Endodermal cell (in vitro differentiated cells): ENCODE data around the gene MACROD2. TPM values are rescaled to one million over a fixed set of nuclear protein-coding genes. Genes with fewer than 3 reads are reported as not detected.

Source experiments
- DNase-seq: peaks from one replicate; pipeline ENCODE4 v3.0.0-alpha.2; 2017
- H3K27ac ChIP-seq: 2 replicates; pipeline ENCODE4 v1.5.1; 2013; ENCODE audit warnings: mild to moderate bottlenecking, low read depth, low read length, moderate library complexity
- H3K27me3 ChIP-seq: 2 replicates; pipeline ENCODE4 v1.6.1; 2013; ENCODE audit warnings: mild to moderate bottlenecking, low read length, moderate library complexity; ENCODE audit not compliant: insufficient read depth, control insufficient read depth, poor library complexity, severe bottlenecking
- H3K36me3 ChIP-seq: 2 replicates; pipeline ENCODE4 v1.7.0; 2013; ENCODE audit warnings: mild to moderate bottlenecking, low read length, moderate library complexity; ENCODE audit not compliant: control insufficient read depth, insufficient read depth
- H3K4me1 ChIP-seq: one replicate; pipeline ENCODE4 v1.7.0; 2013; ENCODE audit warnings: low read length; ENCODE audit not compliant: control insufficient read depth, insufficient read depth
- H3K4me3 ChIP-seq: 2 replicates; pipeline ENCODE4 v1.5.1; 2013; ENCODE audit warnings: mild to moderate bottlenecking, low read length, moderate library complexity
- H3K9ac ChIP-seq: 2 replicates; pipeline ENCODE4 v1.6.1; 2013; ENCODE audit warnings: mild to moderate bottlenecking, low read length, moderate library complexity; ENCODE audit not compliant: poor library complexity, severe bottlenecking; ENCODE audit errors: extremely low read depth
- H3K9me3 ChIP-seq: 2 replicates; pipeline ENCODE4 v1.6.1; 2013; ENCODE audit warnings: mild to moderate bottlenecking, low read length, moderate library complexity; ENCODE audit not compliant: control insufficient read depth
- H3K27ac Mint-ChIP-seq: 2 replicates; pipeline ENCODE4 v1.8.0; 2020; ENCODE audit warnings: mixed read lengths
- H3K27me3 Mint-ChIP-seq: 2 replicates; pipeline ENCODE4 v1.8.0; 2021; ENCODE audit warnings: mild to moderate bottlenecking, mixed read lengths; ENCODE audit not compliant: insufficient read depth
- H3K36me3 Mint-ChIP-seq: 2 replicates; pipeline ENCODE4 v1.8.0; 2020; ENCODE audit warnings: low read depth, mixed read lengths
- H3K4me1 Mint-ChIP-seq: 2 replicates; pipeline ENCODE4 v1.8.0; 2020; ENCODE audit warnings: mixed read lengths
- H3K4me3 Mint-ChIP-seq: 2 replicates; pipeline ENCODE4 v1.8.0; 2020; ENCODE audit warnings: mild to moderate bottlenecking, moderate library complexity, mixed read lengths
- H3K9me3 Mint-ChIP-seq: 2 replicates; pipeline ENCODE4 v1.8.0; 2020; ENCODE audit warnings: mild to moderate bottlenecking, mixed read lengths
- CTCF ChIP-seq: fragments of 200-600 bp; sonication (generic); conservative IDR thresholded peaks from 2 replicates; pipeline ENCODE4 v1.5.0; 2021; ENCODE audit warnings: antibody characterized with exemption, mild to moderate bottlenecking
- WGBS, 2 experiments: methylation state at CpG; one replicate each; pipeline versions ENCODE4 v1.1.5 to v1.1.7; 2013; ENCODE audit warnings: missing lambda C conversion rate in 2 of 2, mixed read lengths in 1 of 2; ENCODE audit not compliant: insufficient coverage in 1 of 2, insufficient read length in 1 of 2; 5-methylcytosine and 5-hydroxymethylcytosine counted together
- total RNA-seq, 2 donors: library from RNA; stranded (reverse); fragmentation: NEBNext Ultra II Directional in 1 of 2; extraction: Animal tissue kit (Norgen Biotek cat#: 25700) in 1 of 2; gene quantifications; 2 replicates in 1 of 2; 3 replicates in 1 of 2; pipeline ENCODE4 v1.2.1, GENCODE V29; 2021

Gene MACROD2
- total RNA-seq, 2 donors from 2014 or later, result 2.3 to 4.8 TPM

- DNase-seq, result peak; percentile 62
- peak; percentile 56 for TF ChIP-seq CTCF
- Histone ChIP-seq H3K36me3 (no peaks in the 10 kb centered on the region), H3K27me3 (no peaks in the 10 kb centered on the region), H3K9ac (no peak overlapping the region), H3K27ac (no peak overlapping the region), H3K4me3 (no peak overlapping the region), H3K4me1 (peaks cover 6% of the 10 kb centered on the region), H3K9me3 (no peaks in the 10 kb centered on the region)
- 71 to 76% methylated on average over 3 to 4 of the region's 4 CpGs for WGBS, 2 experiments
- no peaks in the 10 kb centered on the region for H3K9me3 Mint-ChIP-seq
- no peak overlapping the region for H3K4me3 Mint-ChIP-seq
- peak overlapping the region; percentile 10 for H3K27ac Mint-ChIP-seq
- no peaks in the 10 kb centered on the region for H3K36me3 Mint-ChIP-seq
- no peaks in the 10 kb centered on the region for H3K27me3 Mint-ChIP-seq
- H3K4me1 Mint-ChIP-seq, result peaks cover 28% of the 10 kb centered on the region
Observed at GRCh38 chr20:14193443-14193842, 198.1 kb downstream of the MACROD2 start.

DNA sequence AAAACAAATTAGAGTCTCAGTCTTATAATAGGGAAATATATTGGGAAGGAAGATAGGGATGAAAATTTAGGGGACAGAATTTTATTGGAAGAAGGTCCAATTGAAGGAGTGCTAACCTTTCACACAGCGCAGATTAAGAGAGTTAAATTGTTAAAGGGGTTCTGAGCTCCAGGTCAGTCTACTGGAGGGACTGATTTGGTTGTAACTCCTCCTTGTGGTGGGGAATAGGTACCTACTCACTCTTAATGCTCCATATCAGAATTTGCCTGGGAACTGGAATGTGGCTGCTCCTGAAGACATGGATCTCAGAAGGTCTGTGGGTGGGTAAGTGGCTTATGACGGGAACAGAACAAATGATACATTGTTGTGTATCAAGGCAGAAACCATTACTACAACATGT lies 198.6 kb downstream of the MACROD2 start:
- peak; percentile 64 for TF ChIP-seq CTCF
- no peak overlapping the region for H3K9ac ChIP-seq
- Mint-ChIP-seq H3K4me3 (no peak overlapping the region), H3K4me1 (peaks cover 32% of the 10 kb centered on the region), H3K27me3 (no peaks in the 10 kb centered on the region), H3K27ac (peak overlapping the region; percentile 10), H3K9me3 (no peaks in the 10 kb centered on the region), H3K36me3 (no peaks in the 10 kb centered on the region)
- no peak overlapping the region for H3K4me3 ChIP-seq
- WGBS, 2 experiments, result 100% methylated on average over 2 of the region's 2 CpGs
- H3K27ac ChIP-seq, result no peak overlapping the region
- H3K27me3 ChIP-seq, result no peaks in the 10 kb centered on the region
- H3K4me1 ChIP-seq, result peaks cover 6% of the 10 kb centered on the region
- DNase-seq, result no peak
- H3K36me3 ChIP-seq, result no peaks in the 10 kb centered on the region
- H3K9me3 ChIP-seq, result no peaks in the 10 kb centered on the region

GRCh38 chr20:14197097-14197496 lies 201.8 kb downstream of the MACROD2 start:
- Histone ChIP-seq H3K9ac (no peak overlapping the region), H3K27me3 (no peaks in the 10 kb centered on the region), H3K9me3 (no peaks in the 10 kb centered on the region), H3K27ac (no peak overlapping the region), H3K4me1 (peaks cover 6% of the 10 kb centered on the region), H3K4me3 (no peak overlapping the region), H3K36me3 (no peaks in the 10 kb centered on the region)
- DNase-seq, result no peak
- no peaks in the 10 kb centered on the region for H3K27me3 Mint-ChIP-seq
- H3K36me3 Mint-ChIP-seq, result no peaks in the 10 kb centered on the region
- WGBS, 2 experiments, result 100% methylated on average over 1 of the region's 1 CpG; no CpG with 5 or more reads in 1 of the 2 experiments
- H3K9me3 Mint-ChIP-seq, result no peaks in the 10 kb centered on the region
- H3K4me3 Mint-ChIP-seq, result no peak overlapping the region
- no peak for TF ChIP-seq CTCF
- no peak overlapping the region for H3K27ac Mint-ChIP-seq
- peaks cover 30% of the 10 kb centered on the region for H3K4me1 Mint-ChIP-seq
